Retinal pigment epithelial cell (primary cell): Measurements from ENCODE around the gene CAMKK2.

Source experiments
- DNase-seq: peaks from one replicate; pipeline ENCODE4 v3.0.0-alpha.2; 2010; ENCODE audit warnings: low read depth
- H3K4me3 ChIP-seq: 2 replicates; pipeline ENCODE4 v1.5.1; 2011; ENCODE audit warnings: mild to moderate bottlenecking, low read length, control low read depth, moderate library complexity
- TF ChIP-seq, protein P1 (sequence below): conservative IDR thresholded peaks from 2 replicates; pipeline ENCODE4 v1.5.1; 2011; ENCODE audit warnings: low read depth, low read length, control low read depth, inconsistent platforms

The CAMKK2 gene

DNA sequence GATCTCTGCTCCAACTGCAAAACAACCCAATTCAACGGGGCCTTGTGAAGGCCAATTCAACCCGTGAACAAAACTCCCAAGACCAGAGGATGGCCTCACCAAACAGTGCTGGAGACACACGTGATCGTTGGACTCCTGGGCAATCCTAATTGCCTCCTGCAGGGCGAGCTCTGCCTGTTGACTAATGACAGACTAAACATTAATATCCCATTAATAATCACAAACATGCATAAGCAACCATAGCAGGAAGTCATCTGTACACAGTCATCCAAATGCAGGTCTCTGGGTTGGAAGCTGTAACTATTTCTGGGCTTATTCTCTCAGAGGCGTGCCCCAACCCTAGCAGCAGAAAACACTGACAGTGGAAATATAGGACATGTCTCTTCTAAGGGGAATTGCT is 34.7 kb upstream of the CAMKK2 start:
- H3K4me3 ChIP-seq, result no peak overlapping the region
- no peak for DNase-seq
- TF ChIP-seq, protein P1, sequence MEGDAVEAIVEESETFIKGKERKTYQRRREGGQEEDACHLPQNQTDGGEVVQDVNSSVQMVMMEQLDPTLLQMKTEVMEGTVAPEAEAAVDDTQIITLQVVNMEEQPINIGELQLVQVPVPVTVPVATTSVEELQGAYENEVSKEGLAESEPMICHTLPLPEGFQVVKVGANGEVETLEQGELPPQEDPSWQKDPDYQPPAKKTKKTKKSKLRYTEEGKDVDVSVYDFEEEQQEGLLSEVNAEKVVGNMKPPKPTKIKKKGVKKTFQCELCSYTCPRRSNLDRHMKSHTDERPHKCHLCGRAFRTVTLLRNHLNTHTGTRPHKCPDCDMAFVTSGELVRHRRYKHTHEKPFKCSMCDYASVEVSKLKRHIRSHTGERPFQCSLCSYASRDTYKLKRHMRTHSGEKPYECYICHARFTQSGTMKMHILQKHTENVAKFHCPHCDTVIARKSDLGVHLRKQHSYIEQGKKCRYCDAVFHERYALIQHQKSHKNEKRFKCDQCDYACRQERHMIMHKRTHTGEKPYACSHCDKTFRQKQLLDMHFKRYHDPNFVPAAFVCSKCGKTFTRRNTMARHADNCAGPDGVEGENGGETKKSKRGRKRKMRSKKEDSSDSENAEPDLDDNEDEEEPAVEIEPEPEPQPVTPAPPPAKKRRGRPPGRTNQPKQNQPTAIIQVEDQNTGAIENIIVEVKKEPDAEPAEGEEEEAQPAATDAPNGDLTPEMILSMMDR, result no peak

DNA sequence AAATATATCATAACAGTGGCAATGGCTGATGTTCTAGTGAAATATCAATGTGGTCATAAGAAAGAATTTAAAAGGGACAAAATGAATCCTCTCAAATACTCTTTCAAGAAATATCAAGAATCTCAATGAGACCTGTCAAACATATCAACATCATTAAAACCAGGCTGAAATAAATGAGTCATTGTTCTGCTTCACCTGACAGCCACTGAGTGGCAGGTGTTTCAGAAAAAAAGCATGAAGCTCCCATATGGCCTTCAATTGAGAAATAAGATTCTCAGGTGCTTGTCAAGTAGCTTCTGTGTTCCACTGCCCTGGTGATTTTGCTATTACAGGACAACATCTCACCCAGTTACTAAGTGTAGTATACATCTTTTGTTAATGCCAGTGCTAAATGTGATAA is 34.2 kb upstream of the CAMKK2 start:
- no peak for DNase-seq
- no peak overlapping the region for H3K4me3 ChIP-seq
- TF ChIP-seq, protein P1, result no peak

DNA sequence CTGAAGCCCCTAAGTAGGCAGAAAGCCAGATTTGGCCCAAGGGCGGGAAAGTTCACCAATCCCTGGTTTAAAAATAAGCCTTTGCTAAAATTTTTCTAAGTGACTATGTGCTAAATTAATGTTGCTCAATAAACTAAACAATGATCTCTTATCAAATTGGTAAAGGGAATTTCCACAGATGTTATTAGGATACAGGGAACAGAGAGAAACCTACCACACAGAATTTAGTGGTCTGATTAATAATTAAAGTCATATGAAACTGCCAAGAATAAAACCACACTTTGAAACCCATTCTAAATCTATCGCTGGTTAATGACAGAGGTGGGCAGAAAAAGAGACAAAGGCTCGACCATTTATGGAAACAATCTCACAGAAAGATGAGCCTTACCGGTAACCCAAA is 33.7 kb upstream of the CAMKK2 start:
- H3K4me3 ChIP-seq, result no peak overlapping the region
- TF ChIP-seq, protein P1, result no peak
- no peak for DNase-seq

DNA sequence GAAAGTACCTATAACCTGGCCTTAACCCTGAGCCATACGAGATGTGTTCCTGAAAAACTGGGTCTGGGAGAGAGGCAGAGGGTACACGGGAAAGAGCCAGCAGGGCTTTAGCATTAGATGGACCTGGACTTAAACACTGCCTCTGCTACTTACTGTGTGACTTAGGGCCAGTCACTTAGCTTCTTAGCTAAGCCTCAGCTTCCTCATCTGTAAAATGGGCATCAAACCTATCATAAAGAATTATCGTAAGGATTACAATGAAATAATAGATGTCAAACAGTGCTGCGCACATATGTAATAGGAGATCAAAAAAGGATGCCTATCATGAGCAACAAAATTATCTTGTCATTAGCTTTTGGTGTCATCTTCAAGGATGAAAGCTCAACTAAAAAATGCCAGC is 32.1 kb upstream of the CAMKK2 start:
- H3K4me3 ChIP-seq, result no peak overlapping the region
- DNase-seq, result no peak
- TF ChIP-seq, protein P1, result no peak

DNA sequence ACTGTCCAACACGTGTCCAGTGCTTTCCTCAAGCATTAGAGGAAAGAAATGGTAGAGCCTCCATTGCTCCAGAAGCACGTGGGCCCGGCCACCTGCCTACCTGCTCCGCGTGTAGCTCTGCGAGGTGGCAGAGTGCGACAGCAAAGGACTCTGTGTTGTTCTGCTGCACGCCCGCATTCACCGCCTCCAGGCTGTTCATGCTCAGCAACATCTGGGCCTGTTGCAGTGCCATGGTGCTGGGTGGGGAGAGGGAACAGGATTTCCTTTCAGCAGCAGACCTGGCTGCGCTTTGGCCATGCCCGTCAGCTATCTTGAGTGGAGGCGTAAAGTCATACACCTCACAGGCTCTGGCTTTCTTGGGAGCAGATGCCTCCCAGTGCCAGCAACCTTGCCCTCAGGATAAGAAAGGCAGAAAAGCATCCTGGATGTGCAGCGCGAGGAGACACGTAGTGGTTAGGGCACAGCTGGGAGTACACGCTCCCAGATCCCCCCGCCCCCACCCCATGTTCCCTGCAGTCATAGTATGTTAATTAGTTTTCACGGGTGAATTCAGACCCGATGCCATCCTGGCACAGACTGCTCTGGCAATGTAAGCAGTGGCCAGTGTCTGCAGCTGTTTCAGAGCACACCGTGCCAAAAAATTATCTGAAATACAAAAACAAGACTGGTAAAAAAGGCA is 30.6 kb upstream of the CAMKK2 start:
- no peak for DNase-seq
- TF ChIP-seq, protein P1, result no peak
- no peak overlapping the region for H3K4me3 ChIP-seq

DNA sequence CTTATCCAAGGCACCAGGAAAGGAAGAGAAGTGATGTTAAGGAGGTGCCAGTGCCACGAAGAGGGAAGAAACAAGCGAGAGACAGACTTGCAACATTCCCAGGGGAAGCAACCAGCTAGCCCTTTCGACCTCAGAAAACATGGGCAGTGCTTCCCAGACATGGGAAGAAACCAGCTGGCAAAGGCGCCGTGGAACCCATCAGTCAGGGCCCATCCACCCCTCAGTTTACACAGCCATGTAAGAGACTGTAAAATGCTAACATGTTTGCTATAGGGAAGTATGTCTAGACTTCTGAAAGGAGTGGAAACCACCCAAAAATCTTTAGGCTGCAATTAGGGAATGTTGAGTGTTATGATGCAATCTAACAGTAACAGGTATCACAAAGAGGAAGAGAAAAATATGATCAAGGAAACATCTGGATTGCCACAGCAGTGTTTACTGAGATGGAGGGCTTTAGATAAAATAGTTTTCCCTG is 29.4 kb upstream of the CAMKK2 start:
- DNase-seq, result no peak
- H3K4me3 ChIP-seq, result no peak overlapping the region
- TF ChIP-seq, protein P1, result no peak

DNA sequence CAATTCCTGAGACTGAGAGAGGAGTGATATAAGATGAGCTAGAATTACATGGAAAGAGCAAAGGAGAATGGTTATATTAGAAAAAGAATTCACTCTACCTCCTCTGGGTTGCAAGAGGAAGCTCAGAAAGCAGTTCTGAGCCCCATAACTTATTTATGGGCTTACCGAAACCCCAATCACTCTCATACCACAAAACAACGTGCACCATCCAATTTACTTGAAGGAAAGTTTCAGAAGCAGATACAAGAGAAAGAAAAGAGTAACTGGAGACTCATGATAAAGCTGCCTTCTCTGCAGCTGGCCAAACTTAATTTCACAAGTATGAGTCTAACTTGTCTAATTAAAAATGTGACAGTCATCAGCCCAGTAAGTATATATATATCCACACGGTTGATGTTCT is 27.4 kb upstream of the CAMKK2 start:
- TF ChIP-seq, protein P1, result no peak
- no peak overlapping the region for H3K4me3 ChIP-seq
- DNase-seq, result no peak
